NCI-H69 (cell line): ENCODE data around the gene OCEL1.

Experiments
- DNase-seq: peaks from one replicate; lab custom pipeline; 2025; lab: John Stamatoyannopoulos, UW

OCEL1 gene

DNA sequence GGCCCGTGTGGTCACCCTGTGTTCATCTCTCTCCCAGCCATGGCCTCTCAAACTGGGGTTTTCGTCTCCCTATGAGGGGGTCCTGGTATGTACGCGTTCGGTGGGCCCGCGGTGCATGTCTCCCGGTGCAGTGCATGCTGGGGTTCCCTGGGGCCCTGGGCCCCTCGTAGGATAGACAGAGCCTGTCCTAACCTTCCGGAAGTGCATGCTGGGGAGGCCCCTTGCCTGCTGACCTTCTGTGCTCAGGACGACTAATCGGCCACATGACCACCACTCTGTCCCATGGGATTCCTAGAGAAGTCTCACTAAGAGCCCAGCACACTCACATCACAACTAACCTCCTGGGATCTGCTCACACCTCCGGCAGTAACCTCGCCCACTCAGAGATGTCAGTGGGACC lies 15.7 kb upstream of the OCEL1 start:
- no peak for DNase-seq

DNA sequence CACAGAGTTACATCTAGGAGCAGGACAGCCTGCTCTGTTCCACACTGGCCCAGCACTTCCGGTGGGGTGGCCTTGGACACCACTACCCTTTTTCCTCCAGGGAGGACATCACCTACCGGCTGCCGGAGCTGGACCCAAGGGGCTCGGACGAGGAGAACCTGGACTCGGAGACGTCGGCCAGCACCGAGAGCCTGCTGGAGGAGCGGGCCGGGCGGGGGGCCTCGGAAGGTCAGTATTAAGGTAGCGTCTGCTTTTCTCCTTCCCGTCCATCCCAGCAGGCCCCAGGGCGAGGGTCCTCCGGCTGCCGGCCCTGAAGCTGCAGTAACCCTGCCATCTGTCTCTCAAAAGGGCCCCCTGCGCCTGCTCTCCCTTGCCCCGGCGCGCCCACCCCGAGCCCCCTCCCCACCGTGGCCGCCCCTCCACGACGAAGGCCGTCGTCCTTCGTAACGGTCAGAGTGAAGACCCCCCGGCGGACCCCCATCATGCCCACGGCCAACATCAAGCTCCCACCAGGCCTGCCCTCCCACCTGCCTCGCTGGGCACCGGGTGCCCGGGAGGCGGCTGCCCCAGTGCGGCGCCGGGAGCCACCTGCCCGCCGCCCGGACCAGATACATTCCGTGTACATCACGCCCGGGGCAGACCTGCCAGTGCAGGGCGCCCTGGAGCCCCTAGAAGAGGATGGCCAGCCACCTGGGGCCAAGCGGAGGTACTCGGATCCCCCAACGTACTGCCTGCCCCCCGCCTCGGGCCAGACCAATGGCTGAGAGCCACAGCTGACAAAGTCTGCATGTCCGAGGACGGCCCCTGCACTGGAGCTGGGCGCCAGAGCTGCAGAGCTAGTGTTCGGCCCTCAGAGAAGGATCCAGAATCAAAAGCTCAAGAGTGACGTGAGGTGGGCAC lies 14.2 kb upstream of the OCEL1 start:
- no peak for DNase-seq

DNA sequence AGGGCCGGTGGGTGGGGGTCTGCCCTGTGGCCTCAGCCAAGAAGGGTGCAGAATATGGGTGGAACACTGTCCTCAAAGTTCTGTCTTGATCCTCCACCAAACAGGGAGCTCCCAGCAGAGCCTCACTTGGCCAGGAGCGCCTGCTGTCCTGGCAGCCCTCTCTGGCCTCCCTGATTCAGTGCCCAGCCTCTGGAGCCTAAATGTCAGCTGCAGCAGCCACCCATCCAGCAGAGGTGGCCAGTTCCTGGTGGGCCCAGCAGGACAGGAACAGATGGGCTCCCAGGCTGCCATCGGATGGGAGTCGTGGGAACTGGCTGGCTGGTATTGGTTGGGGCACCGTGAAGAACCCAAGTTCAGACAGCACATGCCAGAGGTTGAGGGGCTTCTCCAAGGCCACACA lies 12.7 kb upstream of the OCEL1 start:
- no peak for DNase-seq

DNA sequence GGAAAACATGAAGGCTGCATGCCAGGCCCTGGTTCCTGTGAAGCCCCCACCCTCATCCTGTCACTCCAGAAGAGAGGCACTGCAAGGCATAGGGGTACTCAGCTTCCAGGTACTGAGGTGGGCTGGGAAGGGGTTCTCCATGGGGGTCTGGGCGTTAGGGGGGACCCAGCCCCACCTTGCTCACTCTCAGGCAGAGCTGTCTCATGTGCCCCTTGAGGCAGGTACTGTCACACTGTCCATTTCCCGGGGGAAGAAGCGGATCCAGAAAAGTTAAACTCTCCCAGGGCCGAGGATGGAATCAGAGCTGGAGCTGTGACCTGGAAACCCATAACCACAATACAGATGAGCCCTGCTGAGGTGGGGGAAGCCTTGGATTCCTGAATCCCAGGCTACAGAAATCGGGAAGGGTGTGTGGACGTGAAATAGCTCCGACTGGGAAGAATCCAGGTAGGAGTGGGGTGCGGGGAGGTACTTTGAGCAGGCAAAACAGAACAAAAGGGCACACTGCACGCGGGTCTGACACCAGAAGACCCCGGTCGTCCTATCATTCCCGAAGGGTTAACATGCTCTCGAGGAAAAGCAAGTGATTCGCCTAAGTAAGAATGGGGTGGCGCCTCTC lies 11.4 kb upstream of the OCEL1 start:
- DNase-seq: no peak

DNA sequence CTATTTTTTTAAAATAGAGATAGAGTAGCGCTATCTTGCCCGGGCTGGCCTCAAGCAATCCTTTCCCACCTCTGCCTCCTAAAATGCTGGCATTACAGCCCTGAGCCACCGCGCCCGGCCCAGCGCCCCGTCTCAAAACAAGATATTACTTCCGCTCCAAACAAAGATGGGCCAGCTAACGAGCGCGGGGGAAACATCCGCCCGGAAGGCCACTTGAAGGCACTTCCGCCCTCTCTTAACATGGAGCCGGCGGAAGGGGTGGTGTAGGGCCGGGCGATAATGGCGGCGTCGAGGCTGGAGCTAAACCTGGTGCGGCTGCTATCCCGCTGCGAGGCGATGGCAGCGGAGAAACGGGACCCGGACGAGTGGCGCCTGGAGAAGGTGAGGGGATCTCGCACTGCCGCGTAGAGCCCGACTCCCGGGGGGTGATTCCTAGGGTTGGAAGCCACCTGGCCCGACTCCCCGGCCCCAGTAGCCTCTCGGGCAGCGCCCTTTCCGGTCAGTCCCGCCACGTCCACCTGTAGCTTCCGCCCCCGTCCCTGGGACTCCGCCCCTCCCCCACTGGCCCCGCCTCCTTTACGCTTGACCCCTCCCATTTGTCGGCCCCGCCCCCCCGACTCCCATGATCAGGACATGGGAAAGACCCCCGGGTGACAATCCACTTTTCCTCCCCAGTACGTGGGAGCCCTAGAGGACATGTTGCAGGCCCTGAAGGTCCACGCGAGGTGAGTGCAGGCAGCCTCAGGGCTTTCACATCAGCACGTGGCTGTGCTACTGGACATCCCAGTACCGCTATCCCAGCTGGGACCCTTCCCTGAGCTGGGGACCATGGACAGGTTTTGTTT lies 10.7 kb upstream of the OCEL1 start, which contains the start of gene USE1:
TSS of gene USE1 (plus strand) at position 231 of the 845 bp plus-strand sequence. CDS start at position 280, 49 bp downstream.
- peak; percentile 98 for DNase-seq

DNA sequence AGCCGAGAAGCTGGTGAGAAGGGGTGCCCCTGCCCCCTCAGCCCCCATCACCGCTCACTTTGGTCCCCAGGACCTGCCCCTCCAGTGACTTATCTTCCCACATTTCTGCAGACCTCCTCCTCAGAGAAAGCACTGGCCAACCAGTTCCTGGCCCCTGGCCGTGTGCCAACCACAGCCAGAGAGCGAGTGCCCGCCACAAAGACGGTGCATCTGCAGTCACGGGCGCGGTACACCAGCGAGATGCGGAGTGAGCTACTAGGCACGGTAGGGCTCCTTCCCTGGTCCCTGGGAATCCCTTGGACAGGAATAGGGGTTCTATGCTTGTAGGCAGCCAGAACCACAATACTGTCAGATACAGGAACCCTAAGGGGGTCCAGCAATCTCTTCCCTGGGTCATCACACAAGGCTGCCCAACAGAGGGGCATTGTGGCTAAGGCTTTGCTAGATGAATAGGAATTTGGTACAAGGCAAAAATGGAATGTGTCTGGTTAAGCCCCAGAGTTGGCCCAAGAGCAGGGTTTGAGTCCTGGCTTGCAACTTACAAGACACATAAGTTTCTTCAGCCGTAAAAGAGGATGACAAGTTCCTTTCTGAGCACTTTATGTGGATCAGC lies 9.9 kb upstream of the OCEL1 start:
- peak; percentile 61 for DNase-seq

DNA sequence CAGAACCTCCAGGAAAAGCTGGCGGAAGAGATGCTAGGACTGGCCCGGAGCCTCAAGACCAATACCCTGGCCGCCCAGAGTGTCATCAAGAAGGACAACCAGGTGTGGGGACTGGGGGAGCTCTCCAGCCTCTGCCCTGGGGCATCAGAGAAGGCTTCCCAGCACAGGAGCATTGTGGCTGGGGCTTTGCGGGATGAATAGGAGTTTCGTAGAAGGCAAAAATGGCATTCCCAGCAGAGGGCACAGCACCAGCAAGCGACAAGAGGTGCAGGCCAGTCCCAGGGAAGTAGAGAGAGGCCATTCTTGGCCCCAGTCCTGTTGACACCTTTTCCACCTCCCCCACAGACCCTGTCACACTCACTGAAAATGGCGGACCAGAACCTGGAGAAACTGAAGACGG lies 6.7 kb upstream of the OCEL1 start:
- no peak for DNase-seq

DNA sequence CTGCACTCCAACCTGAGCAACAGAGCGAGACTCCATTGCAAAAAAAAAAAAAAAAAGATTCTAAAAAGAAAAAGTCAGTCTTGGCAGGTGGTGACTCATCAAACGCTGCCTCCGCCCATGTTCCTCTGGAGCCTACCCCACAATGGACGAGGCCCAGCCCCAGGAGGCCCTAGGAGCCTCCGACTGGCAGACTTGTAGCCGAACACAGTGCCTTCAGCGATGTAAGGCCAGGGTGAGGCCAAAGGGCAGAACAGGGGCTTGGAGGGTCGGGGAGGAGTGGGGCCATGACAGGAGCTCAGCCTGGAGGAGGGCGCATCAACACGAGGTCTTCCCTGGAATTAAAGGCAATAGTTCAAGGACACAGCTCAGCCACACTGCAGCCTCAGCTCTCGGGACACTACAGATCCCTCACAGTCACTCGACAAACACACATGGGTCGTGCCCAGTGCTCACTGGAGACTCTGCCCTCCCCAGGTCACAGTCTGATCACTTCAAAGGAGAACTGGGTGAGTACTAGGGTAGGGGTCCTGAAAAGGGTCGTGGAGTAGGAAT lies 5.7 kb upstream of the OCEL1 start:
- no peak for DNase-seq

DNA sequence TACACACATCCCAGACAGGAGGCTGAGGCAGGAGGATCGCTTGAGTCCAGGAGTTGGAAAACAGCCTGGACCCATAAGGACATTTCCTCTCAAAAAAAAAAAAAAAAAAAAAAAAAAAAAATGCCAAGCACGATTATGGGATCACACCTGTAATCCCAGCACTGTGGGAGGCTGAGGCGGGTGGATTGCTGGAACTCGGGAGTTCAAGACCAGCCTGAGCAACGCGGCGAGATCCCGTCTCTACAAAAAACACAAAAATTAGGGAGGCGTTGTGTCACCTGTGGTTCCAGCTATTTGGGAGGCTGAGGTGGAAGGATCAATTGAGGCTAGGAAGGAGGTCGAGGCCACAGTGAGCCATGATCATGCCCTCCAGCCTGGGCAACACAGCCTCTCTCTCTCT lies 973 bp upstream of the OCEL1 start:
- no peak for DNase-seq

DNA sequence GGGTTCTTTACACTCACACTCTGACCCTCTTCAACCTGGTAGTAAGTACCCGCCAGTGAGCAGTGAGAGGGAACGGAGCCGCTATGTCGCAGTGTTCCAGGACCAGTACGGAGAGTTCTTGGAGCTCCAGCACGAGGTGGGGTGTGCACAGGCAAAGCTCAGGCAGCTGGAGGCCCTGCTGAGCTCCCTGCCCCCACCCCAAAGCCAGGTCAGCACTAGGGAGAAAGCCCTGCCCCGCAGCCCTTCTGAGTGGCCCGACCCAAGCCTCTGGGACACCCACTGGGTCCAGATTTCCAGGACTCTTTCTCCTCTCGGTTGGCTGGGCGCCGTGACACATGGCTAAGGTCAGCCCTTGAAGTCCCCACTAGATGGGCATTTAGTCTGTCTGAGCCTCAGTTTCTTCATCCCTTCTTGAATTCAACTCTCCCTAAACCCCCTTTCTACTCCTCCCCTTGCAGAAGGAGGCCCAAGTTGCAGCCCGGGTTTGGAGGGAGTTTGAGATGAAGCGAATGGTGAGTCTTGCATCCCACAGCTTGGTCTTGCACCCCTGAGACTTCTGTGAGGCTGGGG lies 1.9 kb downstream of the OCEL1 start:
- no peak for DNase-seq

DNA sequence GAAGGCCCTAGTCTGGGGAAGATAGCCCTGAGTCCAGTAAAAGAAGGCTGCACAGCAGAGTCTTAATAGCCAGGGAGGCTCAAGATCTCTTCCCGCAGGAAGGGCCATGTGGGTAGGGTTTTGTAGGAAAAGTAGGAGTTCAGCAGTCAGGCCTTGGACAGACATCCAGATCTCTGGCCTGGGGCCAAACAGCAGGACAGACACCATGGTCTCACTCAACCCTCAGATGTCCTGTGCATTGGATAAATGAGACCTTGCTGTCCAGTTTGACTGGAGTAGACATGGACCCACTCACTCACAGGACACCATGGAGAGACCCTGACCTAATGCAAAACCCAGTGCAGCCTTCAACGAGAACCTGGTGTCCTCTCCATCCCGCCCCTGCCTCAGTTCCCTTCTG lies 3.9 kb downstream of the OCEL1 start:
- DNase-seq: no peak

DNA sequence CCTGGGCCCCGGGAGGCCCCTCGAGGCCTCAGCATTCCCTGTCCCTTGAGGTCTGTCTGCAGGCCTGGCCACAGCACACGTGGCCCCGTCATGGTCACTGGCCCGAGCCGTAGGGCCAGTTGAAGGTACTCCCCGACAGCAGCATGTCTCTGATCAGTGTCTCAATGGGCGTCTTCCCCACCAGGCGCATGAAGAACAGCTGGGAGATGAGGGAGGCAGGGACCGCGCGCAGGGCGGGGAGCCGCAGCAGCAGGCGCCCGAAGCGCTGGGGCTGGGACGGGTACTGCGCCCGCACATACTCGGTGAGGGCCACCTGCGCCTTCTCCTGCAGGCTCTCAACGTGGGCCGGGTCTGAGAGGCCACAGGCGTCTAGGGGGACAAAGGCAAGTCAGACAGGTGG lies 6.2 kb downstream of the OCEL1 start:
- no peak for DNase-seq

DNA sequence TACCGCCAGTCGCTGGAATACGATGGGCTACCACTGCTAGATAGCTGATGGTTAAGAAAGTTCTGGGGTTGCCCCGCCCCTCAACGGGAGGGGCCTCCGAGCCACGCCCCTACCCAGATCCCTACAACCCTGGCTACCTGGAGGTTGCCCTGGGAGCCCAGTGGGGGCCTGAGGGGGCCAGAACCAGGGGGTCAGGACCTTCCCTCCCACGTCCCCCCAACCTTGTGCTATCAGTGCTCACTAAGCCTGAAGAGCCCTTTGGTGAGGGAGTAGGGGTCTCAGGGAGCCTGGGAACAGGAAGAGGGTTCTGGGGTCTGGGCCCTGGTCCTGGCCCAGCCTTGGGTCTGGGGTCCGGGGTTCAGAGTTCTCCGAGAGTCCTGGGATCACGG lies 8.9 kb downstream of the OCEL1 start:
- DNase-seq: peak; percentile 65

DNA sequence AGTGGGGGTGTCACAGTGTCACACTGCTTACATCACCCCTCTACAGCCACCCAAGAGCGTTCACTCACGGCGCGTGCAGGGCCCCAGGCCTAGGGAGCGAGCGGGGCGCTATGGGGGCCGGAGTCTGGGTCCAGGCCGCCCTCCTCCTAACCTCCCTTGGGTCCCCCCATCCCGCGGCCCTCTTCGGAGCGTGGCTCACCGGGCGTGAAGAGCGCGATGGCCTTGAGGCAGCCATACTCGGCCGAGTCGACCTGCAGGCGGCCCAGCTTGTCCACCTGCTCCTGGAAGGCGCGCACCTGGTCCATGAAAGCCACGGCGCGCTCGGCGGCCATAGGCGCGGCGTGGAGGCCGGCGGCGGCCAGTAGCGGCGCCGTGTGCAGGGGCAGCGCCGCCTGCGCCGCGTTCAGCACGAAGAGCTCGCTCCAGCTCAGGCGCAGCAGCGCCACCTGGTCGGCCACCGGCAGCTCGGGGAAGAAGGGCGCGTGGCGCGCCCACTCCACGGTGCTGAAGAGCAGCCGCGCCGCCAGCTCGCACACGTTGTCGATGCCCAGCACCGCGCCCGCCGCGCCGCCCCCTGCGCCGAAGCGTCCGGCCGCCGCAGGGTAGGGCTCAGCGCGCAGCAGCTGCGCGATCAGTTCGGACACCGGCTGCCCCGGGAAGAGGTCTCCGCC lies 9.4 kb downstream of the OCEL1 start:
- DNase-seq: peak; percentile 90

DNA sequence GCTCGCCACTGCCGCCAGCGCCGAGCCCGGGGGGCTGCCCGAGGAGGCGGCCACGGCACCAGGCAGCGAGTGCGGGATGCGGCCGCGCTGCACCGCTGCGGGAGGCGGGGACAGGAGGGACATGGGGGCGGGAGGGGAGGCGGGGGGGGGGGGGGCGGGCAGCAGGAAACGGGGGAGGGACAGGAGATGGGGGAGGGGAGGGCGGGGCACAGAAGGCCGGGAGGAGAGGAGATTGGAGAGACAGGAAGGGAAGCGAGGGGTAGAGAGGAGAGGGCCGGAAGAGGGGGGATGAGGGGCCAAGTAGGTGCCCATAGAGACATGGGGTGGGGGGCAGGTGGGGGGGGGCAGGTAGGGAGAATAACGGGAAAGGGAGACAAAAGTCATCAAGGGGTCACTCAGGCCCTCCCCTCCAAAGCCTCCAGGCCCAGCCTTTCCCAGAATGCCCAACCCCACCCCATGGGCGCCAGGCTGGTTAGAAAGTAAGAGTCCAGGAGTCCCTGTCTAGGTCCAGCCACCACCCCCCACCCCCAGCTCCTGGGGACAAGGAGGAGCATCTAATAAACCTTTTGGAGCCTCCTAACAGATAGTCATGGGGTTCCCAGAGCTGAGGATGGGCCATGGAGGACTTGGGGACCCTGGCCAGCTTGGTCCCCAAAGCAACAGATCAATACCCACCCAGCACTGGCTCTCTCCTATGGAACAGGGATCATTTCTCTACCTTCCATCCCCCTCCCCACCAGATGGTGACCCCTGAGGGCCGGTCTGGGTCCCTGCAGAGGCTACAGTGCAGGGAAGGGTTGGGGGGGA lies 10.1 kb downstream of the OCEL1 start:
- peak; percentile 90 for DNase-seq

DNA sequence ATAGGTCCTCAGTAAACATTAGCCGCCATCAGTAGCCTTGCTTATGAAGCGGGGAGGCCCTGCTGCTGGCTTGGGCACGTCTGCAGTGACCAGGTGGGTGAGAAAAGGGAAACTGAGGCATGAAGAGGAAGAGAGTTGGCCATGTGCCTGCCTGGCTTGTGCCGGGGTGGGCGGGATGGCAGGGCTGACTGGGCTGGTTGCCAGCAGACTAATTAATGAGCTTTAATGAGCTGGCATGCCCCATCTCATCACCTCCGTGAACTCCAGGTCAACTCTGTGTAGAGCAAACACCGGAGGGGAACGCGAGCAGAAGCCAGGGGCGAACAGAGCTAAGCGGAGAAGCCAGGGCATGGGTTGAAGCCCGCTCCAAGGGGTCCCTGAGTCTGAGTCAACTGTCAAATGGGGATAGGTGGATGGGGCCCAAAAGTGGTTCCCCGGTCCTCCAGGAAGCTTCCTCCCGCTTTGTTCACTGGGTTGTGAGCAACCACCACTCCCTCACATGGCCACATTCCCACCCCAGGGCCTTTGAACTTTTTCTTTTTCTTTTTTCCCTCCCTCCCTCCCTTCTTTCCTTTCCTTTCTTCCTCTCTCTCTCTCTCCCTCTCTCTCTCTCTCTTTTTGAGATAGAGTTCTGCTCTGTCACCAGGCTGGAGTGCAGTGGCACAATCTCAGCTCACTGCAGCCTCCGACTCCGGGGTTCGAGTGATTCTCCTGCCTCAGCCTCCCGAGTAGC lies 11.0 kb downstream of the OCEL1 start:
- peak; percentile 24 for DNase-seq

DNA sequence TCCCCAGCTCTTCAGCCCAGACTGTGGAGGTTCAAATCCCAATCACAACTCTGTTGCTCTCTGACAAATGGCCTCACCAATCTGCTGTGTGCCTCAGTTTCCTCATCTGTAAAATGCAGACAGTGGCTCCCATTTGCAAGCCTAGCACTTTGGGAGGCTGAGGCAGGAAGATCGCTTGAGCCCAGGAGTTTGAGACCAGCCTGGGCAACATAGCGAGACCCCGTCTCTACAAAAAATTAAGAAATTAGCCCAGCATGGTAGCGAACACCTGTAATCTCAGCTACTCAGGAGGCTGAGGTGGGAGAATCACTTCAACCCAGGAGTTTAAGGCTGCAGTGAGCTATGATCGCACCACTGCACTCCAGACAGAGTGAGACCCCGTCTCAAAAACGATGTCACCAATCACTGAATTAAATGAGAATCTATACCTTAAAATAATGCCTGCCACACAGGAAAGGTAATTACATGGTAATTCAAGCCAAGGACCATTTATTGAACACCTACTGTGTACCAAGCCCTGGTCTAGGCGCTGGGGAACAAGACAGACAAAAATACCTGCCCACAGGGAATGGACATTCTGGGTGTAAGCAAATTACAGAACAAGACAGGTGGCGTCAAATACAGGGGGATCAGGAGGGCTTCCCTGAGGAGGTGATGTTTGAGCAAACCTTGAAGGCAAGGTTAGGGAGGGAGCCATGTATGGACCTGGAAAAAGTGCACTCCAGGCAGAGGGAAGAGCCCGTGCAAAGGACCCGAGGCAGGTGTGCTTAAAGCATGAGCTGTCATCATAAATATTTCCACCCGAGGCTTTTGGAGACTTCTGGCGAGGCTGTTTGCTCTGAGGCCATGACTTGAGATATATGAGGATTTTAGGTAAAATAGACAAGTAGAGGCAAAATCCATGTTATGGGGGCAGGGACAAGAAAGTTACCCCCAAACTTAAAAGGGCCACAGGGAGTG lies 12.0 kb downstream of the OCEL1 start:
- no peak for DNase-seq

DNA sequence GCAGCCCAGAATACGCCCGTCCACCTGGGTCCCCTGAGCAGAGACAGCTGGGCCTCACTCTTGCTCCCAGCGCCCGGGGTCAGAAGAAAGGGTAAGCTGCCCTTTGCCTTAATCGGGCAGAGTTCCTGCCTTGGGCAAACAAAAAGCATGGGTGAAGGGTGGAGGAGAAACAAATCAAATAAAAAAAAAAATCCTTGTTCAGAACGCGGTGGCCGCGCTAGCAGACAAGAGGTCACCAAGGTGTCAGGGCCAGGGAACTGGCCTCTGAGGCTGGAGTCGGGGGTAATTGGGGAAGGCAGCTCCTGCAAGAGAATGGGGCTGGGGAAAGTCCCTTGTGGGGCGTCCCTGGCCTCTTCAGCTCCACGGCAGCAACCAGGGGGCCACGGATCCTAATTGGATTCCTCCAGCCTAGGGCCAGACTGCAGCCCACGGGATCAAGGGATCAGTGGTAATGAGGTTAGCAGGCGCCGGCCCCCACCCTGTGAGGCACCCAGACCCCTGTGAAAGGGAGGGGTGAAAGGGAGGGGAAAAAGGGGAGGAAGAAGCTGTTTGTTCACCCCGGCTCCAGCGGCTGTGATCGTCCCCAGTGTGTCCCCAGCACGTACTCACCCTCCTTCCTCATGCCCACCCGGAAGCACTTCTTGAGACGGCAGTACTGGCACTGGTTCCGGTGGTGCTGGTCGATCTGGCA lies 14.2 kb downstream of the OCEL1 start:
- DNase-seq: no peak
